GM21515 (cell line): ENCODE data around the gene UTP4.

ENCODE experiments used
- ATAC-seq: cut with Tn5 transposase; IDR thresholded peaks from one replicate; pipeline ENCODE4 v1.9.1; 2021; ENCODE audit not compliant: unreplicated experiment

The UTP4 gene

GRCh38 chr16:69169607-69170352, 37.3 kb downstream of the UTP4 start:
- ATAC-seq, result no peak

GRCh38 chr16:69171325-69172084, 39.1 kb downstream of the UTP4 start:
- no peak for ATAC-seq

GRCh38 chr16:69176033-69176800, 43.8 kb downstream of the UTP4 start:
- no peak for ATAC-seq

- ATAC-seq, result no peak
Observed at GRCh38 chr16:69179328-69180010, 47.0 kb downstream of the UTP4 start.

GRCh38 chr16:69180011-69180338, 47.5 kb downstream of the UTP4 start:
- ATAC-seq, result no peak

GRCh38 chr16:69182730-69183416, 50.4 kb downstream of the UTP4 start:
- no peak for ATAC-seq

- peak; percentile 86 for ATAC-seq
Observed at GRCh38 chr16:69186642-69187445, 54.4 kb downstream of the UTP4 start, which contains the start of gene SNTB2. TSS of gene SNTB2 (plus strand) at chr16:69187164. CDS start at chr16:69187167, 3 bp downstream.

GRCh38 chr16:69187446-69188235, 55.2 kb downstream of the UTP4 start:
- peak; percentile 21 for ATAC-seq

GRCh38 chr16:69188236-69188549, 55.7 kb downstream of the UTP4 start:
- ATAC-seq, result no peak

GRCh38 chr16:69188716-69189115, 56.3 kb downstream of the UTP4 start:
- no peak for ATAC-seq

- no peak for ATAC-seq
Observed at GRCh38 chr16:69190046-69190588, 57.7 kb downstream of the UTP4 start.

GRCh38 chr16:69190598-69190997, 58.1 kb downstream of the UTP4 start:
- ATAC-seq, result no peak

- no peak for ATAC-seq
Observed at GRCh38 chr16:69191136-69191535, 58.7 kb downstream of the UTP4 start.

GRCh38 chr16:69193855-69194254, 61.4 kb downstream of the UTP4 start:
- no peak for ATAC-seq

GRCh38 chr16:69194488-69194887, 62.0 kb downstream of the UTP4 start:
- ATAC-seq, result no peak

- ATAC-seq, result no peak
Observed at GRCh38 chr16:69195369-69196029, 63.0 kb downstream of the UTP4 start.

- no peak for ATAC-seq
Observed at GRCh38 chr16:69197573-69197972, 65.1 kb downstream of the UTP4 start.

GRCh38 chr16:69199382-69199781, 66.9 kb downstream of the UTP4 start:
- no peak for ATAC-seq
